GM12872 (cell line): ENCODE results near the gene SCN9A.

ENCODE experiments used
- CTCF ChIP-seq: IDR thresholded peaks from 3 replicates; pipeline ENCODE4 v1.5.1; 2011; ENCODE audit warnings: low read depth, mild to moderate bottlenecking, low read length, moderate library complexity; ENCODE audit not compliant: insufficient read depth

SCN9A gene

GRCh38 chr2:166180951-166181812 lies 194.6 kb downstream of the SCN9A start:
- peak; percentile 63 for TF ChIP-seq CTCF

GRCh38 chr2:166179201-166179600 lies 196.5 kb downstream of the SCN9A start:
- no peak for TF ChIP-seq CTCF

GRCh38 chr2:166173263-166173662 lies 202.5 kb downstream of the SCN9A start:
- TF ChIP-seq CTCF: no peak

- no peak for TF ChIP-seq CTCF
Measured at GRCh38 chr2:166171216-166171615, 204.5 kb downstream of the SCN9A start.

GRCh38 chr2:166170356-166170755 lies 205.4 kb downstream of the SCN9A start:
- no peak for TF ChIP-seq CTCF

- TF ChIP-seq CTCF: no peak
Measured at GRCh38 chr2:166167449-166167848, 208.3 kb downstream of the SCN9A start.

- no peak for TF ChIP-seq CTCF
Measured at GRCh38 chr2:166163775-166164174, 212.0 kb downstream of the SCN9A start.

GRCh38 chr2:166158546-166158945 lies 217.2 kb downstream of the SCN9A start:
- no peak for TF ChIP-seq CTCF
